NCI-H526 treated with DMSO at 0.1 percent for 48 hours (cell line): ENCODE measurements around the gene LRBA.

Experiments used
- DNase-seq: peaks from one replicate; lab custom pipeline; 2025; lab: John Stamatoyannopoulos, UW

LRBA gene

GRCh38 chr4:150495550-150495949 lies 519.5 kb downstream of the LRBA start:
- no peak for DNase-seq

DNA sequence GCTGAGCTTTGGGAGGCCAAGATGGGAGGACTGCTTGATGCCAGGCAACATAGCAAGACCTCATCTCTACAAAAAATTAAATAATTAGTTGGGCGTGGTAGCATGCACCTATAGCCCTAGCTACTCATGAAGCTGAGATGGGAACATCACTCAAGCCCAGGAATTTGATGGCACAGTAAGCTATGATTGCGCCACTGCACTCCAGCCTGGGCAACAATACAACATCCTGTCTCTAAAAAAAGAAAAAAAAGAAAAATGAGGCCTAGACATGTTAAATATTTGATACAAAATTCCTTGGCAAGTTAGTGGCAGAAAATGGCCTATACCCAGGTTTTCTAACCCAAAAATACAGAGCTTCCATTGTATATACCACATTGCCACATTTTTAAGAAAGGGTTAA lies 521.2 kb downstream of the LRBA start:
- DNase-seq: no peak

GRCh38 chr4:150491132-150492049 lies 523.7 kb downstream of the LRBA start:
- DNase-seq: no peak

- no peak for DNase-seq
These were observed 532.5 kb downstream of the LRBA start for GRCh38 chr4:150482581-150482980.

GRCh38 chr4:150479657-150480056 lies 535.4 kb downstream of the LRBA start:
- DNase-seq: no peak

DNA sequence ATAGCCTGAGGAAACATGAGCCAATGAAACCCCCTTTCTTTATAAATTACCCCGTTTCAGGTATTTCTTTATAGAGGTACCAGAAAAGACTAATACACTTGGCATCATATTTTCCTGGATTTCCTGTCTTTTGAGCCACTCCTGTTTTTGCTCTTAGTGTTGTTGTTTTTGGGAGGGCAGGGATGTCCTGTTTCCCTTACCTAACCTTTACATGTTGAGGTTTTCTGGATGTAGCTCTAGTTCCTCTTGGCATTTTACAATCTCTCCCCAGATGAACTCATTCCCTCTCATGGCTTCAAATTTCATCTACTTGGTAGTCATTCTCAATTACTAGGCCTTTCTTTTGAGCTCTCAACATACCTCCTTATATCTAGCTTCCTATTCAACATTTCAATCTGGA lies 537.2 kb downstream of the LRBA start:
- DNase-seq: no peak

DNA sequence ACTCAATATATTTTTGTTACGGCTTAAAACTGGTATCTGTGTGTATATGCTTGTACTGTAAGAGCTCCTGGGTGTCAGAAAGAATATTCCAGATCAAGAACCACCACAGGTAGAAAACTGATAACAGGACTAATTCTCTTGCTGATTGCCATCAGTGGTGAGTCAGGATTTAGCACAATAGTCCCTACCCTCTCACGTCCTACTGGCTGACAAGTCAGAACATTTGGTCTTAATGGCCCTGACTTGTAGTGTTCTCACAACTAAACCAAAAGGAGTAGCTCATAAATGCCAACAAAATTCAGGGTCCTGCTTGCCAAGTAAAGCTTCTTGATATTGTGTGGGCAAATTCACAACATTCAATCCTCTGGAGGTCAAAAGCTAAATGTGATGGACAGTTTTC lies 538.3 kb downstream of the LRBA start:
- no peak for DNase-seq

DNA sequence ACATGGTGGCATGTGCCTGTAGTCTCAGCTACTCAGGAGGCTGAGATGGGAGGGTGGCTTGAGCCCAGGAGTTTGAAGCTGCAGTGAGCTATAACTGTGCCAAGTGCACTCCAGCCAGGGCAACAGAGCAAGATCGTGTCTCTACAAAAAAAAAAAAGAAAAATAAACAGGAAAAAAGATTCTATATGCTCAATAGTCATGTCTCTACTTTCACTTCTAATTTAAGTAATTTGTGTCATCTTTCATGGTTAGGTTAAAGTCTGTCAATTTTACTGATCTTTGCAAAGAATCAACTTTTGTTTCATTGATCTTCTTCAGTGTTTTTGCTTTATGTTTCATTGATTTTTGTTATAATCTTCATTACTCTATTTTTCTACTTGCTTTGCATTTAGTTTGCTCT lies 539.3 kb downstream of the LRBA start:
- DNase-seq: no peak

GRCh38 chr4:150464523-150464922 lies 550.6 kb downstream of the LRBA start:
- no peak for DNase-seq

- peak; percentile 31 for DNase-seq
These were observed 552.3 kb downstream of the LRBA start for GRCh38 chr4:150462743-150463142.

- DNase-seq: no peak
These were observed 553.1 kb downstream of the LRBA start for GRCh38 chr4:150461957-150462356.

GRCh38 chr4:150457802-150458201 lies 557.3 kb downstream of the LRBA start:
- no peak for DNase-seq

- no peak for DNase-seq
These were observed 563.2 kb downstream of the LRBA start for GRCh38 chr4:150451883-150452282.

DNA sequence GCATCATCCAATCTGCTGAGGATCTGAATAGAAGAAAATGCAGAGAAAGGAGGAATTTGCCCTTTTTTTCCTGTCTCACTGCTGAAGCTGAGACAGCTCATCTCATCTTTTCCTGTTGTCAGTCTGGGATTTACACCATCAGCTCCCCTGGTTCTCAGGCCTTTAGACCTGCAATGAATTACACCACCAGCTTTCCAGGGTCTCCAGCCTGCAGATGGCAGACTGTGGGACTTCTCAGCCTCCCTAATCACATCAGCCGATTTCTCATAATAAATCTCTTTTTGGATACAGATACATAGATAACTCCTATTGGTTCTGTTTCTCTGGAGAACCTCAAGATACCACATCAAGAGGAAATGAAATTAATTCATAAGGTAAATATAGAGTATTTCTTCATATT lies 567.7 kb downstream of the LRBA start:
- DNase-seq: no peak

- DNase-seq: no peak
These were observed 575.6 kb downstream of the LRBA start for GRCh38 chr4:150439451-150439933.

DNA sequence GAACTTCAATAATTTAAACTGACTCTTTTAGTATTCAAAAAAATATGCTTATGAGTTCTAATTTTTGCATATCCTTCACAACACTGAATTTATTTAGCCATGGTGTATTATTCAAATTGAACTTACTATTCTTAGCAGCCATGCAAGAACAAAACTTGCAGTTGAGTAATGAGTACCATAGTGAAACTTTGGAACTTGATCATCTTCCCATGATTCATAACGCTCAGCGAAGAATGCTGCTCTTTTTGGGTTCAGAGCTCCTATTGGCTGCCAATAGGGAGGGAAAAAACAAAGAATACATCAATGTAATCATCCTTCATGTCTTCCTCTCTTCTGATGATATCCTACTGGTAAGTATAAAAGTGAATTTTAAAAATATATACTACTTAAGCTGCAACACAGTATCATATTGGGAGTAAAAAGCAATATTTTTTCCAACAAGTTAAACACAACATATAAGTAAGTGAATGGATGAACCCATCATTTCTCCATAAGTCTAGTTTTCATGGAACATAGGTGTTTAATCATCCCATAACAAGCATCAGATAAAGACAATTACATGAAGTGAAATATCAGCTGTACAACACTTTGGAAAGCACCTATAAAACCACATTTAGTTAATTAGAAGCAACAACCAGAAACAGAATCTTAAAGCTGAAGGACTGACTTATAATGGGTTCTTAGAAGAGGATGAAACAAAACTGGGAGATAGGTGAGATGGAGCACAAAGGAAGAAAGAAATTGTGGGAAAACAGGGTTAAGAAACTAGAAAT lies 578.3 kb downstream of the LRBA start:
- DNase-seq: no peak

DNA sequence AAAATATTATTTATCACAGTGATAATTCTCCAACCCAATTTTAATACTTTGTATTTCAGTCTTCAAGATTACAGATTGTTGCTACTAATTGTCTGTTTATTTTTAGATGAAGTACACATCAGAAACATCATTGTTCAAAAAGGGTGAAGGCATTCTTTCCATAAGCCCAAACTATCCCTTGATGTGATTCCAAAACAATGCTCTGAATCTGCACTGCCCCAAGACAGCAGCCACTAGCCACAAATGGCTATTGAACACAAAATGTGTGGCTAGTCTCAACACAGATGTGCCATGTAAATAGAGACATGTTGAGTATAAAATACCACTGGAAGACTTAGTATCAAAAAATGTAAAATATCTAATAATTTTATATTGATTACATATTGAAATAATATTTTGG lies 583.9 kb downstream of the LRBA start:
- no peak for DNase-seq

DNA sequence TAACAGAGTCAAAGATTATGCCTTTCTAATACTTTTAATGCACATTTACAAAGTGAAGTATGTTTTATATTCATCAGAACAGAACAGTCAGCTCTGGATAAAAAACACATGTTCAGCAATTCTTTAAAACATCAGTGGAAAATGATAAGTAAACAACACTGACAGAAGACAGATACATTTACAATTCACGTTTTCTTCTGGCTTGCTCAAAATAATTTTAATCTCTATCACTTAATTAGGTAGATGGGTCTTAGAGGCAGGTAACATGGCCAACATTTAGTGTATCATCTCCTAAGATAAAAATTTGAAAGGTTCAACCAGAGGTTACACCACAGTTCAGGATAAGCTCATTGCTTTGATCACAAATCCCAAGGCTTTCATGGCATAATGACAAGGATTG lies 589.9 kb downstream of the LRBA start:
- DNase-seq: no peak

- DNase-seq: no peak
These were observed 591.6 kb downstream of the LRBA start for GRCh38 chr4:150423503-150423902.

- DNase-seq: no peak
These were observed 592.0 kb downstream of the LRBA start for GRCh38 chr4:150423074-150423473.

DNA sequence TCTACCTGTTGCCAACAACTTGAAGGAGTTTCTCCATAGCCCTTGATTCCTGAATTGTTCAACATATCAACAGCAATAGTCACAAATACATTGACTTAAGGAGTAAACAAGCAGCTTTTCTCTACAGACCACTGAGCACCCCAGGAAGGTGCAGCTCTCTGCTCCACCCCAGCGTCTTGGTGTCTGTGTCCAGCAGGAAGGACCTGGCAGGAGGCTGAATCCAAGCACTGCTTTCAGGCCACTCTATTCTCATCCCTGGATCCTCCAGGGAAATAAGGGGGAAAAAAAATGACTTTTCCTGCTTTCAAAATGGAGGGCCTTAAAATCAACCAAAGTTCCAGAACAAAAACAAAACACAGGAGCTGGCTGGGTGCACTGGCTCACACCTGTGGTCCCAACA lies 593.5 kb downstream of the LRBA start:
- no peak for DNase-seq

DNA sequence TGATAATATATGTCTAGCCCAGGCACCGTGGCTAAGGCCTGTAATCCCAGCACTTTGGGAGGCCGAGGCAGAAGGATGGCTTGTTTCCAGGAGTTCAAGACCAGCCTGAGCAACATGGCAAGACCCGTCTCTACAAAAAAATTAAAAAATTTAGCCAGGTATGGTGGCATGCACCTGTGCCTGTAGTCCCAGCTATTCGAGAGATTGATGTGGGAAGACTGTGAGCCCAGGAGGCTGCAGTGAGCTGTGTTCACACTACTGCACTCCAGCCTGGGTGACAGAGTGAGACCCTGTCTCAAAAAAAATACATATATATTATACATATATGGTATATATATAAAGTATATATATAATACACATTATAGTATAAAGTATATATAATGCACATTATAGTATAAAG lies 595.1 kb downstream of the LRBA start:
- no peak for DNase-seq

DNA sequence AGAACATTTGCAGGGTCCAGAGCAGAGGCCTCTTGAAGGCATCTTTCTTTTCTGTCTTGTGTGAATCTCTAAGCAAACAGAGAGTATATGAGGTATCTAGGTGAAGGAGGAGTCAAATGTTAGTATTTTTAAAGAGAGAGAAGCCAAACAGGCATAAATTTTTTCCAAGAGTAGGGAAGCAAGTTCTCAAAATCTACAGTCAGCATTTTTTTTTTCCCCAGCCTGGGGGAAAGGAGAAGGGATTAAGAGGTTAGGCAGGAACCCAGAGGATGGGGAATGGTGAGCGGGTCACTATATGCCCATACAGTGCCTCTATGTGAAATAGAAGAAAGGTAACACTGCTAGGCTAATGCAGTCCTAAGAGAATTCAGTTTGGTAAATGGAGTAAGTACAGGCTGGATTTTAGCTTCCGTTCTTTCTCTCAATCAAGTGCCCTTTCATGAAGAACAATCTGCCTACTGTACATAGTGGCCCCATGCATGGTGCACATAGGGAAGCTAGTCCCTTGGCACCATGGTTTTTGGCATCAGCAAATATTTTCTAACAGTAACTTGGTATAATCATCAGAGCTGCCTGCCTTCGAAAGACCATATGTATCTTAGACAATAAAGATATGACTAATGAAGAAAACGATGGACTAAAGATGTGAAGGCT lies 596.2 kb downstream of the LRBA start:
- DNase-seq: no peak
